SK-N-SH (cell line): ENCODE measurements around the gene TCOF1. TPM values are rescaled to one million over a fixed set of nuclear protein-coding genes. Genes with fewer than 3 reads are reported as not detected.

ENCODE experiments used
- CTCF ChIA-PET: fragments of 300-600, 350-600 bp; formaldehyde crosslinking; extraction: SDS; loops from one replicate; lab custom pipeline; 2021; lab: Yijun Ruan, JAX
- POLR2A ChIA-PET: fragments of 350-600 bp; sonication (Branson Sonifier 250); formaldehyde crosslinking; extraction: SDS; loops from one replicate; lab custom pipeline; 2020; ENCODE audit warnings: antibody characterized with exemption, inconsistent platforms; lab: Yijun Ruan, JAX
- DNase-seq: peaks from one replicate; pipeline ENCODE4 v3.0.0; 2012
- H2AFZ ChIP-seq: fragments of 200-600 bp; sonication (generic); 2 replicates; pipeline ENCODE4 v1.8.1; 2016; ENCODE audit warnings: antibody characterized with exemption, mild to moderate bottlenecking, low read depth
- H3F3A ChIP-seq: fragments of 200-600 bp; sonication (generic); replicated peaks from 2 replicates; pipeline ENCODE3; 2016; ENCODE audit warnings: antibody characterized with exemption, mild to moderate bottlenecking; ENCODE audit not compliant: insufficient read depth
- H3K27ac ChIP-seq, 2 experiments: fragments of 200-500 bp in 1 of 2; fragments of 200-600 bp in 1 of 2; sonication (Bioruptor generic) in 1 of 2; sonication (generic), shearing (Covaris generic) in 1 of 2; 2 replicates each; pipeline versions ENCODE4 v1.5.1 to v1.6.1; 2014 to 2016; ENCODE audit warnings: low read depth in 2 of 2, inconsistent platforms in 1 of 2, low read length in 1 of 2, mild to moderate bottlenecking in 1 of 2, mixed read lengths in 1 of 2
- H3K27me3 ChIP-seq: fragments of 200-600 bp; sonication (generic), shearing (Covaris generic); 2 replicates; pipeline ENCODE4 v1.6.1; 2016; ENCODE audit warnings: mixed run types; ENCODE audit not compliant: insufficient read depth
- H3K36me3 ChIP-seq, 2 experiments: fragments of 200-500 bp in 1 of 2; fragments of 200-600 bp in 1 of 2; sonication (Bioruptor generic) in 1 of 2; sonication (generic) in 1 of 2; replicated peaks in 1 of 2; 2 replicates each; pipeline versions ENCODE3 to v1.5.1; 2014 to 2016; ENCODE audit warnings: low read length in 1 of 2, mild to moderate bottlenecking in 1 of 2; ENCODE audit not compliant: insufficient read depth in 2 of 2, control insufficient read depth in 1 of 2
- H3K4me1 ChIP-seq, 2 experiments: fragments of 200-500 bp in 1 of 2; fragments of 200-600 bp in 1 of 2; sonication (Bioruptor generic) in 1 of 2; sonication (generic), shearing (Covaris generic) in 1 of 2; 2 replicates each; pipeline versions ENCODE4 v1.5.1 to v1.6.1; 2014 to 2016; ENCODE audit warnings: low read depth in 1 of 2, low read length in 1 of 2, mixed run types in 1 of 2; ENCODE audit not compliant: insufficient read depth in 2 of 2, control insufficient read depth in 1 of 2
- H3K4me2 ChIP-seq: fragments of 200-600 bp; sonication (generic), shearing (Covaris generic); 2 replicates; pipeline ENCODE4 v1.6.1; 2017; ENCODE audit warnings: mixed run types
- H3K4me3 ChIP-seq, 2 experiments: fragments of 200-500 bp in 1 of 2; fragments of 200-600 bp in 1 of 2; sonication (Bioruptor generic) in 1 of 2; sonication (generic), shearing (Covaris generic) in 1 of 2; 2 replicates each; pipeline versions ENCODE4 v1.5.1 to v1.8.1; 2014 to 2016; ENCODE audit warnings: low read depth in 2 of 2, inconsistent platforms in 1 of 2, low read length in 1 of 2, mild to moderate bottlenecking in 1 of 2, mixed read lengths in 1 of 2, moderate library complexity in 1 of 2
- H3K79me2 ChIP-seq: fragments of 200-600 bp; sonication (generic); 2 replicates; pipeline ENCODE4 v1.8.1; 2017; ENCODE audit warnings: mild to moderate bottlenecking; ENCODE audit not compliant: insufficient read depth
- H3K9ac ChIP-seq: fragments of 200-600 bp; sonication (generic); 2 replicates; pipeline ENCODE4 v1.6.1; 2017; ENCODE audit warnings: mixed run types
- H3K9me2 ChIP-seq: fragments of 200-600 bp; sonication (generic); 2 replicates; pipeline ENCODE4 v1.6.1; 2017; ENCODE audit warnings: mixed run types
- H3K9me3 ChIP-seq: fragments of 200-600 bp; sonication (generic); 2 replicates; pipeline ENCODE4 v1.6.1; 2017; ENCODE audit warnings: mixed run types, mild to moderate bottlenecking, moderate library complexity
- H4K20me1 ChIP-seq: fragments of 200-600 bp; sonication (generic); 2 replicates; pipeline ENCODE4 v1.6.1; 2017; ENCODE audit warnings: mild to moderate bottlenecking, mixed run types; ENCODE audit not compliant: insufficient read depth
- EZH2phosphoT487 ChIP-seq: fragments of 200-600 bp; sonication (generic); IDR thresholded peaks from 2 replicates; pipeline ENCODE4 v1.6.1; 2017; ENCODE audit warnings: low read depth, mixed run types, mild to moderate bottlenecking, antibody characterized with exemption, moderate library complexity, borderline replicate concordance
- GABPA ChIP-seq: IDR thresholded peaks from 2 replicates; pipeline ENCODE4 v1.4.0; 2012; ENCODE audit warnings: low read depth, mild to moderate bottlenecking
- MEF2A ChIP-seq: IDR thresholded peaks from 2 replicates; pipeline ENCODE4 v1.4.0; 2012; ENCODE audit warnings: low read depth, borderline replicate concordance
- NFIC ChIP-seq: IDR thresholded peaks from 2 replicates; pipeline ENCODE4 v1.4.0; 2012; ENCODE audit warnings: borderline replicate concordance
- POLR2AphosphoS5 ChIP-seq: IDR thresholded peaks from 2 replicates; pipeline ENCODE4 v1.6.1; 2012; ENCODE audit warnings: low read depth, low read length
- SMC3 ChIP-seq: IDR thresholded peaks from 2 replicates; pipeline ENCODE4 v1.6.1; 2012; ENCODE audit warnings: low read depth, low read length, improper control_type of control experiment
- TCF12 ChIP-seq: IDR thresholded peaks from 2 replicates; pipeline ENCODE4 v1.4.0; 2012
- WGBS: methylation state at CpG from one replicate; pipeline ENCODE4 v1.1.6; 2017; ENCODE audit warnings: low lambda C conversion rate; 5-methylcytosine and 5-hydroxymethylcytosine counted together
- polyA plus RNA-seq, 3 experiments: library from polyadenylated mRNA; depleted of rRNA; stranded (reverse); fragments of >200 nt; gene quantifications; 2 replicates each; pipeline ENCODE4 v1.2.3, GENCODE V29; 2012
- TF ChIP-seq, protein P1 (sequence below): fragments of 200-600 bp; sonication (generic); IDR thresholded peaks from 2 replicates; pipeline ENCODE4 v1.6.1; 2017; ENCODE audit warnings: antibody characterized with exemption, mild to moderate bottlenecking, moderate library complexity
- TF ChIP-seq, protein P2 (sequence below): IDR thresholded peaks from 2 replicates; pipeline ENCODE4 v1.6.1; 2012; ENCODE audit warnings: mild to moderate bottlenecking, low read depth, low read length, moderate library complexity
- TF ChIP-seq, protein P3 (sequence below): fragments of 150-350 bp; IDR thresholded peaks from 2 replicates; pipeline ENCODE4 v1.6.1; 2017; ENCODE audit warnings: antibody characterized with exemption, low read length, low read depth, borderline replicate concordance

The TCOF1 gene
- polyA plus RNA-seq, 1 of the 3 experiments (the other 2 are of a cell fraction): 33.0 TPM

DNA sequence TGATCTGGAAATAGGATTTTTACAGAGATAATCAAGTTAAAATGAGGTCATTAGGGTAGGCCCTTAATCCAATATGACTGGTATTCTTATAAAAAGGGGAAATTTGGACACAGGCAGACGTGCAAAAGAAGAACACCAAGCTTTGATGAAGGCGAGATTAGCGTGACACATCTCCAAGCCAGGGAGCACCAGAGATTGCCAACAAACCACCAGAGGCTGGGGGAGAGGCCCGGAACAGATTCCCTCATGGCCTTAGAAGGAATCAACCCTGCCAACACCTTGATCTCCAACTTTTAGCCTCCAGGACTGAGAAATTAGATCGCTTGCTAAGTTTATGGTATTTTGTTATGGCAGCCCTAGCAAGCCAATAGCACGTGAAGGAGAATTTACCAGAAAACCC, 44.0 kb upstream of the TCOF1 start:
- peaks cover 19 to 26% of the 10 kb centered on the region in 2 experiments for H3K4me1 ChIP-seq
- no peaks in the 10 kb centered on the region for H3K9me2 ChIP-seq
- H3F3A ChIP-seq: peaks cover 23% of the 10 kb centered on the region
- H3K4me2 ChIP-seq: no peak overlapping the region
- no peak overlapping the region for H3K9ac ChIP-seq
- no peak overlapping the region for H3K4me3 ChIP-seq
- no peak overlapping the region for H2AFZ ChIP-seq
- ChIA-PET CTCF (no interaction called here), POLR2A (no interaction called here)
- H3K9me3 ChIP-seq: no peaks in the 10 kb centered on the region
- no peaks in the 10 kb centered on the region for H3K36me3 ChIP-seq
- H3K27me3 ChIP-seq: no peaks in the 10 kb centered on the region
- TF ChIP-seq GABPA (no peak), POLR2AphosphoS5 (no peak), SMC3 (no peak), NFIC (no peak), EZH2phosphoT487 (no peak), MEF2A (no peak), TCF12 (no peak)
- TF ChIP-seq, protein P1, sequence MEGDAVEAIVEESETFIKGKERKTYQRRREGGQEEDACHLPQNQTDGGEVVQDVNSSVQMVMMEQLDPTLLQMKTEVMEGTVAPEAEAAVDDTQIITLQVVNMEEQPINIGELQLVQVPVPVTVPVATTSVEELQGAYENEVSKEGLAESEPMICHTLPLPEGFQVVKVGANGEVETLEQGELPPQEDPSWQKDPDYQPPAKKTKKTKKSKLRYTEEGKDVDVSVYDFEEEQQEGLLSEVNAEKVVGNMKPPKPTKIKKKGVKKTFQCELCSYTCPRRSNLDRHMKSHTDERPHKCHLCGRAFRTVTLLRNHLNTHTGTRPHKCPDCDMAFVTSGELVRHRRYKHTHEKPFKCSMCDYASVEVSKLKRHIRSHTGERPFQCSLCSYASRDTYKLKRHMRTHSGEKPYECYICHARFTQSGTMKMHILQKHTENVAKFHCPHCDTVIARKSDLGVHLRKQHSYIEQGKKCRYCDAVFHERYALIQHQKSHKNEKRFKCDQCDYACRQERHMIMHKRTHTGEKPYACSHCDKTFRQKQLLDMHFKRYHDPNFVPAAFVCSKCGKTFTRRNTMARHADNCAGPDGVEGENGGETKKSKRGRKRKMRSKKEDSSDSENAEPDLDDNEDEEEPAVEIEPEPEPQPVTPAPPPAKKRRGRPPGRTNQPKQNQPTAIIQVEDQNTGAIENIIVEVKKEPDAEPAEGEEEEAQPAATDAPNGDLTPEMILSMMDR: no peak
- TF ChIP-seq, protein P2, sequence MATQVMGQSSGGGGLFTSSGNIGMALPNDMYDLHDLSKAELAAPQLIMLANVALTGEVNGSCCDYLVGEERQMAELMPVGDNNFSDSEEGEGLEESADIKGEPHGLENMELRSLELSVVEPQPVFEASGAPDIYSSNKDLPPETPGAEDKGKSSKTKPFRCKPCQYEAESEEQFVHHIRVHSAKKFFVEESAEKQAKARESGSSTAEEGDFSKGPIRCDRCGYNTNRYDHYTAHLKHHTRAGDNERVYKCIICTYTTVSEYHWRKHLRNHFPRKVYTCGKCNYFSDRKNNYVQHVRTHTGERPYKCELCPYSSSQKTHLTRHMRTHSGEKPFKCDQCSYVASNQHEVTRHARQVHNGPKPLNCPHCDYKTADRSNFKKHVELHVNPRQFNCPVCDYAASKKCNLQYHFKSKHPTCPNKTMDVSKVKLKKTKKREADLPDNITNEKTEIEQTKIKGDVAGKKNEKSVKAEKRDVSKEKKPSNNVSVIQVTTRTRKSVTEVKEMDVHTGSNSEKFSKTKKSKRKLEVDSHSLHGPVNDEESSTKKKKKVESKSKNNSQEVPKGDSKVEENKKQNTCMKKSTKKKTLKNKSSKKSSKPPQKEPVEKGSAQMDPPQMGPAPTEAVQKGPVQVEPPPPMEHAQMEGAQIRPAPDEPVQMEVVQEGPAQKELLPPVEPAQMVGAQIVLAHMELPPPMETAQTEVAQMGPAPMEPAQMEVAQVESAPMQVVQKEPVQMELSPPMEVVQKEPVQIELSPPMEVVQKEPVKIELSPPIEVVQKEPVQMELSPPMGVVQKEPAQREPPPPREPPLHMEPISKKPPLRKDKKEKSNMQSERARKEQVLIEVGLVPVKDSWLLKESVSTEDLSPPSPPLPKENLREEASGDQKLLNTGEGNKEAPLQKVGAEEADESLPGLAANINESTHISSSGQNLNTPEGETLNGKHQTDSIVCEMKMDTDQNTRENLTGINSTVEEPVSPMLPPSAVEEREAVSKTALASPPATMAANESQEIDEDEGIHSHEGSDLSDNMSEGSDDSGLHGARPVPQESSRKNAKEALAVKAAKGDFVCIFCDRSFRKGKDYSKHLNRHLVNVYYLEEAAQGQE: no peak
- TF ChIP-seq, protein P3, sequence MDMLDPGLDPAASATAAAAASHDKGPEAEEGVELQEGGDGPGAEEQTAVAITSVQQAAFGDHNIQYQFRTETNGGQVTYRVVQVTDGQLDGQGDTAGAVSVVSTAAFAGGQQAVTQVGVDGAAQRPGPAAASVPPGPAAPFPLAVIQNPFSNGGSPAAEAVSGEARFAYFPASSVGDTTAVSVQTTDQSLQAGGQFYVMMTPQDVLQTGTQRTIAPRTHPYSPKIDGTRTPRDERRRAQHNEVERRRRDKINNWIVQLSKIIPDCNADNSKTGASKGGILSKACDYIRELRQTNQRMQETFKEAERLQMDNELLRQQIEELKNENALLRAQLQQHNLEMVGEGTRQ: no peak
- 91% methylated on average over 6 of the region's 6 CpGs for WGBS
- no peak overlapping the region for H3K27ac ChIP-seq
- H3K79me2 ChIP-seq: no peaks in the 10 kb centered on the region
- no peak for DNase-seq
- no peaks in the 10 kb centered on the region for H4K20me1 ChIP-seq
